Measurements from ENCODE around the gene PDGFD.

- TF ChIP-seq POLR2A (IDR thresholded peaks at IDR 0.05) (no peak), CTCF (IDR thresholded peaks at IDR 0.05) (no peak)
Observed at GRCh38 chr11:104073950-104074705, 89.8 kb downstream of the PDGFD start.

Measured in thyroid gland (tissue), 4 donors.